C4-2B (cell line): ENCODE data around the gene ITGAE.

Experiments
- H3K27ac ChIP-seq: fragments of 450-650 bp; 2 replicates; pipeline ENCODE4 v1.5.1; 2017
- CTCF ChIP-seq: fragments of 450-650 bp; conservative IDR thresholded peaks from 2 replicates; pipeline ENCODE4 v1.5.1; 2017; ENCODE audit warnings: mild to moderate bottlenecking
- ZFX ChIP-seq: fragments of 450-650 bp; IDR thresholded peaks from 2 replicates; pipeline ENCODE4 v1.6.1; 2017

ITGAE gene

GRCh38 chr17:3754458-3755334, 46.3 kb downstream of the ITGAE start:
- peak overlapping the region; percentile 82 for H3K27ac ChIP-seq
- TF ChIP-seq CTCF (no peak), ZFX (peak; percentile 44; the same call in 1 of the 2 replicates)

- H3K27ac ChIP-seq: no peak overlapping the region; the same call in 1 of the 2 replicates
- TF ChIP-seq CTCF (no peak), ZFX (no peak)
Measured at GRCh38 chr17:3754066-3754457, 46.9 kb downstream of the ITGAE start.

- TF ChIP-seq ZFX: no peak
- no peak overlapping the region; the same call in 1 of the 2 replicates for H3K27ac ChIP-seq
Measured at GRCh38 chr17:3753624-3754023, 47.4 kb downstream of the ITGAE start.

- no peak overlapping the region for H3K27ac ChIP-seq
- TF ChIP-seq CTCF (no peak), ZFX (no peak)
Measured at GRCh38 chr17:3751836-3752235, 49.2 kb downstream of the ITGAE start.

- TF ChIP-seq ZFX: no peak
- no peak for TF ChIP-seq CTCF
- H3K27ac ChIP-seq: no peak overlapping the region
Measured at GRCh38 chr17:3750926-3751325, 50.1 kb downstream of the ITGAE start.

GRCh38 chr17:3750296-3750695, 50.7 kb downstream of the ITGAE start:
- TF ChIP-seq ZFX (no peak), CTCF (no peak)
- H3K27ac ChIP-seq: no peak overlapping the region

GRCh38 chr17:3748576-3748975, 52.4 kb downstream of the ITGAE start:
- TF ChIP-seq CTCF (no peak), ZFX (no peak)
- no peak overlapping the region for H3K27ac ChIP-seq

GRCh38 chr17:3747805-3748204, 53.2 kb downstream of the ITGAE start:
- TF ChIP-seq ZFX (no peak), CTCF (no peak)
- no peak overlapping the region for H3K27ac ChIP-seq
